ENCODE data around the gene COMMD3.
"Not testable (repeated sequence)": the region's sequence is repeated elsewhere in the genome, so short reads cannot be mapped to it uniquely, and the experiment has no call there.

The COMMD3 gene

DNA sequence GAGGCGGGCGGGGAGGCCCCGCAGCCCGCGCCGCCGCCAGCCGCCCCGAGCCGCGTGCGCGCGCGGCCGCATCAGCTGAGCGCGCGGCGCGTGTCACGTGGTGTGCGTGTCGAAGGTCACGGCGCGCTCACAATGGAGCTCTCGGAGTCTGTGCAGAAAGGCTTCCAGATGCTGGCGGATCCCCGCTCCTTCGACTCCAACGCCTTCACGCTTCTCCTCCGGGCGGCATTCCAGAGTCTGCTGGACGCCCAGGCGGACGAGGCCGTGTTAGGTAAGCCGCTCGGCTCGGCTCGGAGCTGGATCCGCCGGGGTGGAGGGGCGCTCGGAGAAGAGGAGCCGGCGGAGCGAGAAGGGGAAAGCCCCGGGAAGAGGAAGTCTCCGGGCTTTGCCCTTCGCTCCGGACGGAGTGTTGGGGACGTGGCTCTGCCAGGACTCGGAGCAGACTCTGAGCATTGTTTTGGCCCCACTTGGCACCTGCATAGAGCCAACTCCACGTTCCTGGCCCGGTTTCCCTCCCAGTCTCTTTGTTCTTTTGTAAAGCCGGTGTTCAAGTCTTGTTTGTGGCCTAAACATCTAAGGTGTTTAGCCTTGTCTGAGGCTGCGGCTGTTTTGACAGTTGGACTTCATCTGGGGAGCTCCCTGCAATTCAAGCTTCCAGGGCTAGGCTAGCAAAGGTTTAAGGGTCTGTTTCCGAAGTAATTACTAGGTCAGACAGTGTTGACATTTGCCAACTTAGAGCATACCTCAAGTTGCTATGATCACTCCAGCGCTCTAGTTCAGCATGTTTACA is at the start of gene COMMD3:
TSS of gene COMMD3 (plus strand) at position 103 of the 790 bp plus-strand sequence. CDS start at position 133, 30 bp downstream.
- peak; percentile 80 for DNase-seq (ENCODE audit: low read depth)

GRCh38 chr10:22268503-22268902 is 47.7 kb upstream of the COMMD3 start:
- DNase-seq (ENCODE audit: low read depth): no peak

GRCh38 chr10:22271786-22272185 is 44.4 kb upstream of the COMMD3 start:
- DNase-seq (ENCODE audit: low read depth): no peak

GRCh38 chr10:22278441-22278782 is 37.8 kb upstream of the COMMD3 start:
- no peak for DNase-seq (ENCODE audit: low read depth)

- DNase-seq (ENCODE audit: low read depth): no peak
Measured at GRCh38 chr10:22280078-22280477, 36.1 kb upstream of the COMMD3 start.

DNA sequence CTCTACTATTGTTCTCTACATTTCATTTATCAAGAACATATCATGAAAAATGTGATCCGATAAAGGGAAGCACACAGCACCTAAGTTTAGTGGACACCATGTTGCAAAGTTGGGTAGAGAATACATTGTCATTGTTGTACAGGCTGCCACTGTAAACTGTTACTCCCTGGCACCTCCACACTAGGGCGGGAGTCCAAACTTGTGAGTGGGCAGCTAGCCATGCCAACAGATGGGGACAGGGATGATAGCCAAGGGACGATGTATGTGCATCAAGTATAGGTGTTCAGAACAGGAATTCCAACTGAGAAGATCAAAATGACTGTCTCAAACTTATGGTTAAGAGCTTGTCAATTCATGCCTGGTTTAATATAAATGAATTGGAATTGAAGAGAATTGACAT is 31.1 kb upstream of the COMMD3 start:
- no peak for DNase-seq (ENCODE audit: low read depth)

GRCh38 chr10:22293747-22294404 is 22.3 kb upstream of the COMMD3 start:
- DNase-seq (ENCODE audit: low read depth): no peak

DNA sequence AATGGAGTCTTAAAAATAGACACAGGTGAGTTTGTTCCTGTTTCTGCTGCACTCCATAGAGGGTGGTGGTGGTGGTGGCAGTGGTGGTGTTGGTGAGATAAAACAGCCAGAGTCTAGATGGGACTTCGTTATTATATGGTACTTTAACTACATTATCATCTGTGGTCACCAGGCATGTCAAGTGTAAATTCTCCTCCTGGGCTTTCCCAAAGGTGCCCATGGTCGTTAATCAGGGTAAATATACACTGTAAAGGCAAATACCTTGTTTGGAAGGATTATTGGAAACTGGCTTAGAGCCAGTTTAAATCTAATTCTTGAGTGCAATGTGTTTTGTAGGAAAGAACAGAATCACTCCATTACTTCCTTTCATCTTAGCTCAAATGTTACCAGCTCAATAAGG is 21.5 kb upstream of the COMMD3 start:
- DNase-seq (ENCODE audit: low read depth): no peak

- no peak for DNase-seq (ENCODE audit: low read depth)
Measured at GRCh38 chr10:22301193-22301592, 15.0 kb upstream of the COMMD3 start.

- DNase-seq (ENCODE audit: low read depth): no peak
Measured at GRCh38 chr10:22303461-22303860, 12.7 kb upstream of the COMMD3 start.

- DNase-seq (ENCODE audit: low read depth): no peak
Measured at GRCh38 chr10:22305721-22306120, 10.5 kb upstream of the COMMD3 start.

DNA sequence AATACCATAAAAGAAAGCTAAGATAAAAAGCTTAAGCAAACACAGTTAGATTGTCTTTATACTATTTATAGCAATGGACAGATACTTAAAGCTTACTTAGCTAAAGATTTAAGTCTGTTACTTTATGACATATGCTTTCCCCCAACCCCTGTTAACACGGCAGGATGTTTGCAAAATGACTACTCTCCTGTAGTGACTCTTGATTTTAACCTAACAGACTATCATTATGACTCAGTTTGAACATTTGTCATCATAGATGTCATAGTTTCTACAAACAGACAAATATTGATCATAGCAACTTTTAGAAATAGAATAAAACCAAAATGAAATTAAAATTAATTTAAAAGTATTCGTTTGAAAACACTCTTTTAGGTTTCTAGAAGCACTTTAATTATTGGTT is 7.8 kb upstream of the COMMD3 start:
- DNase-seq (ENCODE audit: low read depth): peak; percentile 53

GRCh38 chr10:22309180-22310000 is 6.8 kb upstream of the COMMD3 start:
- no peak for DNase-seq (ENCODE audit: low read depth)

- not testable (repeated sequence) for DNase-seq (ENCODE audit: low read depth)
Measured at GRCh38 chr10:22310012-22310411, 6.2 kb upstream of the COMMD3 start.

GRCh38 chr10:22310928-22311327 is 5.3 kb upstream of the COMMD3 start:
- no peak for DNase-seq (ENCODE audit: low read depth)

DNA sequence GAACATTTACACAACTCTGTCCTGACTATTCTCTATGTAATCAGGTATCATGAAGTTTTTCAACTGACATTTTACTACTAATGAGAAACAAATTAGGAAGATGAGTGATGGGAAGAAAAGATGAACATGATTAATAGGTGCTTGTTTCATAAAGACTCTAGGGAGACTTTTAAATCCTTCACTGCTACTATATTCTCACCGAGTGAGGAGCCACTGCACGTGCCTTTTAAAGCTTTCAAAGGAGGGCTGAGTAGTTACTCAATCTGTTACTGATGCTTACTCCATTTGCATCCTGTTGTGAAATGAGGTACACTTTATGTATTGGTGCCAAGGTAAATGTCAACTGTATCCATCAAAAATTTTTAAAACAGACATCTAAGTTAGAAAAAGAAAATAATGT is 1.3 kb upstream of the COMMD3 start:
- DNase-seq (ENCODE audit: low read depth): no peak

- no peak for DNase-seq (ENCODE audit: low read depth)
Measured at GRCh38 chr10:22315455-22316285, 518 bp upstream of the COMMD3 start.

DNA sequence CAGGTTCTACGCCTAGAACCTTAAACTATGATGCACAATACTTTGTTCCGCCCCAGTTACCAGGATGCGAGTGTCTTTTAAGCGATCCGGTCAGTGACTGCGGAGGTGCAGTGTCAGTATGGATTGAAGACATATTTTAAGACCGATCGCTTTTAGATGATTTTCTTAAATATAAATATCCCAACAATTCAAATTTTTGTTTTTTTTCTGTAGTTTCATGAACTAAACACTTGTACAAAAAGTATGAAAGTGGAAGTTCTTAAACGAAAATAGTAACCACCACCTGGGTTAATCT is 835 bp downstream of the COMMD3 start:
- DNase-seq (ENCODE audit: low read depth): no peak

DNA sequence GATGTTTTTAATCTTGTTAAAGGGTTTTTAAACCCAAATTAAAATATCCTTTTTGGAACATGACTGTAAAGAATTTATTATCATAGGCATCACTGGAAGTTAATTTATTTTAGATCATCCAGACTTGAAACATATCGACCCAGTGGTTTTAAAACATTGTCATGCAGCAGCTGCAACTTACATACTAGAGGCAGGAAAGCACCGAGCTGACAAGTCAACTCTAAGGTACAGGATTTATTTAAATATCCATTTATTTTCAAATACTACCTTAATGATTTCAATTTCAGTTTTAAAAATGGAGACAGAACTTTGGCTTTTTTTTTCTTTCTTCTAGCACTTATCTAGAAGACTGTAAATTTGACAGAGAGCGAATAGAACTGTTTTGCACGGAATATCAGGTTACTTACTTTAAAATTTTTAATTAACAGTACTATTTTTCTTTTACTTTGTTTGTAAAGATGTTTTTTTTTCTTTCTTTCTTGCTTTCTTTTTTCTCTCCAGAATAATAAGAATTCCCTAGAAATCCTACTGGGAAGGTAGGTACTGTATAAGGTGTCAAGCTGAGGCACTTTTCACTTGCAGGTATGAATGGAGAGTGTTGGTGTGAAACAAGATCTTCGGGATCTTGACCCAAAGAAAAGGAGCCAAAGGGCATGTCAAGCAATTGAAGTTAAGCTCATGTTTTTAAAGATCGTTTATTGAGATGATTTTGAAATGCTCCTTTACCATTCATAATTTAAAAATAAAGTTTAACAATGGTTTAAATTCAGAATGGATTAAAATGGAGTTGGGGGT is 1.8 kb downstream of the COMMD3 start:
- no peak for DNase-seq (ENCODE audit: low read depth)

- no peak for DNase-seq (ENCODE audit: low read depth)
Measured at GRCh38 chr10:22318772-22319171, 2.6 kb downstream of the COMMD3 start.

GRCh38 chr10:22319547-22319979 is 3.4 kb downstream of the COMMD3 start:
- no peak for DNase-seq (ENCODE audit: low read depth)

Data from stromal cell of bone marrow (primary cell).